HCT116 (cell line): ENCODE results near the gene TMEM45B. TPM values are rescaled to one million over a fixed set of nuclear protein-coding genes. Genes with fewer than 3 reads are reported as not detected.
A peak's percentile ranks its signal among the peaks of the same experiment; 100 is the strongest.

Experiments
- ATAC-seq: fragments of 200-7000 bp; cut with Tn5 transposase; 2 replicates; pipeline ENCODE4 v1.9.1; 2020; ENCODE audit warnings: mild to moderate bottlenecking, moderate library complexity
- BruUV-seq: library from RNA; stranded (reverse); fragments of 400-500 nt; replicated peaks from 2 replicates; lab custom pipeline; 2021; lab: Mats Ljungman, UMichigan
- CTCF ChIA-PET: fragments of 300-600 bp; sonication (Branson Sonifier 250); formaldehyde crosslinking; loops from one replicate; lab custom pipeline; 2021; ENCODE audit warnings: antibody characterized with exemption; lab: Charles Lee
- POLR2A ChIA-PET: fragments of 300-600, 350-600 bp; sonication (Branson Sonifier 250); formaldehyde crosslinking; loops from one replicate; lab custom pipeline; 2021; ENCODE audit warnings: antibody characterized with exemption; lab: Charles Lee
- RAD21 ChIA-PET, 2 experiments: fragments of 300-600 bp; sonication (Branson Sonifier 250); formaldehyde crosslinking; loops; one replicate each; lab custom pipeline; 2023; ENCODE audit warnings: low total read pairs in 2 of 2; ENCODE audit not compliant: uncharacterized antibody in 2 of 2, unreplicated experiment in 2 of 2, low non-redundant PET in 1 of 2; lab: Charles Lee
- DNase-seq: peaks from one replicate; pipeline ENCODE4 v3.0.0-alpha.2; 2010; ENCODE audit warnings: low read depth, low spot score
- H2AFZ ChIP-seq: fragments of 200-600 bp; shearing (Covaris generic), sonication (generic); 2 replicates; pipeline ENCODE4 v1.6.1; 2017; ENCODE audit warnings: low read depth, mixed run types, mixed read lengths, antibody characterized with exemption, low read length; ENCODE audit not compliant: poor library complexity, severe bottlenecking
- H3K27ac ChIP-seq: 2 replicates; pipeline ENCODE4 v1.5.1; 2012; ENCODE audit warnings: low read depth, low read length
- H3K27me3 ChIP-seq: fragments of 200-600 bp; sonication (generic); 2 replicates; pipeline ENCODE4 v1.6.1; 2016; ENCODE audit warnings: mixed run types, low read length, mixed read lengths; ENCODE audit not compliant: insufficient read depth
- H3K36me3 ChIP-seq, 2 experiments: fragments of 200-500 bp in 1 of 2; fragments of 200-600 bp in 1 of 2; sonication (Bioruptor generic) in 1 of 2; sonication (generic) in 1 of 2; 2 replicates each; pipeline versions ENCODE4 v1.5.1 to v1.6.1; 2014 to 2016; ENCODE audit warnings: low read length in 2 of 2, inconsistent platforms in 1 of 2, mixed read lengths in 1 of 2, mixed run types in 1 of 2; ENCODE audit not compliant: insufficient read depth in 2 of 2, control insufficient read depth in 1 of 2
- H3K4me1 ChIP-seq, 2 experiments: fragments of 200-600 bp in 1 of 2; sonication (generic) in 1 of 2; 2 replicates each; pipeline versions ENCODE4 v1.5.1 to v1.6.1; 2012 to 2017; ENCODE audit warnings: low read length in 2 of 2, inconsistent platforms in 1 of 2, mild to moderate bottlenecking in 1 of 2, mixed read lengths in 1 of 2, mixed run types in 1 of 2, moderate library complexity in 1 of 2; ENCODE audit not compliant: insufficient read depth in 2 of 2, control insufficient read depth in 1 of 2
- H3K4me2 ChIP-seq: fragments of 200-600 bp; sonication (generic); 2 replicates; pipeline ENCODE4 v1.6.1; 2017; ENCODE audit warnings: mixed run types, low read length, mixed read lengths
- H3K4me3 ChIP-seq, 2 experiments: fragments of 200-600 bp in 1 of 2; sonication (generic) in 1 of 2; replicated peaks in 1 of 2; 2 replicates each; pipeline ENCODE4 v1.5.1; 2011 to 2016; ENCODE audit warnings: low read length in 2 of 2, control low read depth in 1 of 2, low read depth in 1 of 2, mild to moderate bottlenecking in 1 of 2, mixed read lengths in 1 of 2, mixed run types in 1 of 2
- H3K79me2 ChIP-seq: fragments of 200-600 bp; sonication (generic); 2 replicates; pipeline ENCODE4 v1.6.1; 2017; ENCODE audit warnings: mild to moderate bottlenecking, mixed run types, low read length, moderate library complexity, mixed read lengths; ENCODE audit not compliant: insufficient read depth
- H3K9ac ChIP-seq: fragments of 200-600 bp; sonication (generic); 2 replicates; pipeline ENCODE4 v1.6.1; 2016; ENCODE audit warnings: low read length, mixed read lengths
- H3K9me2 ChIP-seq: fragments of 200-600 bp; sonication (generic), shearing (Covaris generic); 2 replicates; pipeline ENCODE4 v1.6.1; 2017; ENCODE audit warnings: mixed run types, mild to moderate bottlenecking, moderate library complexity; ENCODE audit not compliant: insufficient read depth
- H3K9me3 ChIP-seq, 2 experiments: fragments of 200-500 bp in 1 of 2; fragments of 200-600 bp in 1 of 2; sonication (Bioruptor generic) in 1 of 2; sonication (generic) in 1 of 2; 2 replicates each; pipeline ENCODE4 v1.6.1; 2014 to 2017; ENCODE audit warnings: low read length in 2 of 2, mixed read lengths in 2 of 2, inconsistent platforms in 1 of 2, low read depth in 1 of 2, mild to moderate bottlenecking in 1 of 2, mixed run types in 1 of 2, moderate library complexity in 1 of 2; ENCODE audit not compliant: control insufficient read depth in 1 of 2, insufficient read depth in 1 of 2
- H4K20me1 ChIP-seq: fragments of 200-600 bp; sonication (generic), shearing (Covaris generic); 2 replicates; pipeline ENCODE4 v1.6.1; 2017; ENCODE audit warnings: mixed run types, mild to moderate bottlenecking, moderate library complexity; ENCODE audit not compliant: insufficient read depth
- CBX3 ChIP-seq: IDR thresholded peaks from 2 replicates; pipeline ENCODE4 v1.6.1; 2012; ENCODE audit warnings: low read depth
- CEBPB ChIP-seq: IDR thresholded peaks from 2 replicates; pipeline ENCODE4 v1.6.1; 2012; ENCODE audit warnings: low read depth
- EZH2 ChIP-seq: fragments of 200-600 bp; sonication (generic); IDR thresholded peaks from 2 replicates; pipeline ENCODE4 v1.6.1; 2017; ENCODE audit warnings: antibody characterized with exemption, mixed run types
- POLR2AphosphoS5 ChIP-seq: IDR thresholded peaks from 2 replicates; pipeline ENCODE4 v1.6.1; 2011; ENCODE audit warnings: mild to moderate bottlenecking, low read depth, low read length, moderate library complexity
- SIN3A ChIP-seq: IDR thresholded peaks from 2 replicates; pipeline ENCODE4 v1.6.1; 2012; ENCODE audit warnings: low read depth
- TCF7L2 ChIP-seq: IDR thresholded peaks from 2 replicates; pipeline ENCODE4 v1.7.0; 2011; ENCODE audit warnings: borderline replicate concordance, inconsistent platforms; ENCODE audit not compliant: insufficient read depth, insufficient read length; ENCODE audit errors: extremely low read depth
- YY1 ChIP-seq: IDR thresholded peaks from 2 replicates; pipeline ENCODE4 v1.6.1; 2011; ENCODE audit warnings: low read length, low read depth, moderate library complexity, mild to moderate bottlenecking; ENCODE audit not compliant: insufficient replicate concordance; ENCODE audit errors: extremely low read depth
- ZBTB33 ChIP-seq: IDR thresholded peaks from 2 replicates; pipeline ENCODE4 v1.6.1; 2011; ENCODE audit warnings: mild to moderate bottlenecking, low read length, moderate library complexity; ENCODE audit not compliant: insufficient replicate concordance; ENCODE audit errors: extremely low read depth
- ZFX ChIP-seq: fragments of 450-650 bp; IDR thresholded peaks from 2 replicates; pipeline ENCODE4 v1.6.1; 2017
- intact Hi-C: fragments of 100-400 bp; cut with micrococcal nuclease; formaldehyde crosslinking; loops from 2 replicates; pipeline ENCODE4 v1.10.0; 2022
- total RNA-seq: library from RNA; stranded (reverse); gene quantifications from one replicate; pipeline ENCODE4 v1.2.1, GENCODE V29; 2021; ENCODE audit not compliant: unreplicated experiment
- TF ChIP-seq, protein P1 (sequence below): IDR thresholded peaks from 2 replicates; pipeline ENCODE4 v1.6.1; 2012
- TF ChIP-seq, protein P2 (sequence below): IDR thresholded peaks from 2 replicates; pipeline ENCODE4 v1.6.1; 2012; ENCODE audit warnings: low read depth

The TMEM45B gene
- total RNA-seq, 1 experiment from 2014 or later, result not detected

- BruUV-seq, result no TSS peak
- H3K27ac ChIP-seq, result no peak overlapping the region
- peak; percentile 49 for ATAC-seq
- DNase-seq, result no peak
- no peak for TF ChIP-seq TCF7L2
- TF ChIP-seq POLR2AphosphoS5, result no peak
- no peak for TF ChIP-seq ZBTB33
- no peak for TF ChIP-seq ZFX
- no peak for TF ChIP-seq SIN3A
- TF ChIP-seq CBX3, result no peak
- H3K4me3 ChIP-seq, result no peak overlapping the region
- ChIA-PET RAD21 (no interaction called here), CTCF (no interaction called here), POLR2A (interaction anchor here (1.3 kb wide), 1 partner anchor 14 kb away, joined by 3 read pairs; no protein-coding TSS in a partner anchor)
- no peaks in the 10 kb centered on the region for H3K27me3 ChIP-seq
- H3K4me2 ChIP-seq, result no peak overlapping the region
- H3K79me2 ChIP-seq, result no peaks in the 10 kb centered on the region
- H4K20me1 ChIP-seq, result no peaks in the 10 kb centered on the region
- H3K9me3 ChIP-seq, result no peaks in the 10 kb centered on the region
- no peaks in the 10 kb centered on the region for H3K9me2 ChIP-seq
- H3K4me1 ChIP-seq, result no peaks in the 10 kb centered on the region
- no peaks in the 10 kb centered on the region for H3K36me3 ChIP-seq
- no peak overlapping the region for H3K9ac ChIP-seq
- no peak overlapping the region for H2AFZ ChIP-seq
- intact Hi-C loops, result no loop called here
Measured at GRCh38 chr11:129814244-129815014, 1.2 kb upstream of the TMEM45B start.

DNA sequence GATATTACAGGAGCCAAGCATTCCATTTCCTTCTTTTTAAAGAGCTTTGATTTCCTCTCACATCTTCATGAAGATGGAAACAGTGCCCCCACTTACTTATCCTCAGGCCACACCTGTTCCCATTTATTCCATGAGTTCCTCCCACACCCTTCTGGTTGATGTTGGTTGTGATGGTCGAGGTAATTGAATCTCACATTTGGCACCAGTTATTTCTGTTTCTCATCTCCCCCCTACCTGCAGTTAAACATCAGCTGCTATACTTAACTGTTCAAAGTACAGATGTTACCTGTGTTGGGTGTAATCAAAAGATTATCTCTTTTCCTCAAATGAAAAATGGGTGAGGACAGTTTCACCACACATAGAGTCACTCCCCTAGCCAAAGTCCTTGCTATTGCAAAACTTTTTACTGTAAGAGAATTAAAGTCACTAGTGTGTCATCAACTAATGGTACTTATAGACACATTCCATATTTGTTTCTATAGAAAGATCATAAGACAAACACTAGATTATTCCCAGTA is 1.9 kb downstream of the TMEM45B start:
- BruUV-seq, result no TSS peak
- H3K4me3 ChIP-seq, result no peak overlapping the region
- no peaks in the 10 kb centered on the region for H3K4me1 ChIP-seq
- H3K27me3 ChIP-seq, result no peaks in the 10 kb centered on the region
- no peak for DNase-seq
- H3K9me2 ChIP-seq, result no peaks in the 10 kb centered on the region
- no peak for ATAC-seq
- intact Hi-C loops, result no loop called here
- no peak overlapping the region for H2AFZ ChIP-seq
- no peaks in the 10 kb centered on the region for H3K9me3 ChIP-seq
- CTCF ChIA-PET, result no interaction called here
- POLR2A ChIA-PET, result no interaction called here
- no peak overlapping the region for H3K27ac ChIP-seq
- no peak overlapping the region for H3K9ac ChIP-seq
- H3K4me2 ChIP-seq, result no peak overlapping the region
- RAD21 ChIA-PET, result no interaction called here
- no peaks in the 10 kb centered on the region for H4K20me1 ChIP-seq
- no peaks in the 10 kb centered on the region for H3K79me2 ChIP-seq
- H3K36me3 ChIP-seq, result no peaks in the 10 kb centered on the region
- TF ChIP-seq YY1 (no peak), CEBPB (no peak), EZH2 (no peak)
- TF ChIP-seq, protein P1, sequence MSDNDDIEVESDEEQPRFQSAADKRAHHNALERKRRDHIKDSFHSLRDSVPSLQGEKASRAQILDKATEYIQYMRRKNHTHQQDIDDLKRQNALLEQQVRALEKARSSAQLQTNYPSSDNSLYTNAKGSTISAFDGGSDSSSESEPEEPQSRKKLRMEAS, result no peak
- TF ChIP-seq, protein P2, sequence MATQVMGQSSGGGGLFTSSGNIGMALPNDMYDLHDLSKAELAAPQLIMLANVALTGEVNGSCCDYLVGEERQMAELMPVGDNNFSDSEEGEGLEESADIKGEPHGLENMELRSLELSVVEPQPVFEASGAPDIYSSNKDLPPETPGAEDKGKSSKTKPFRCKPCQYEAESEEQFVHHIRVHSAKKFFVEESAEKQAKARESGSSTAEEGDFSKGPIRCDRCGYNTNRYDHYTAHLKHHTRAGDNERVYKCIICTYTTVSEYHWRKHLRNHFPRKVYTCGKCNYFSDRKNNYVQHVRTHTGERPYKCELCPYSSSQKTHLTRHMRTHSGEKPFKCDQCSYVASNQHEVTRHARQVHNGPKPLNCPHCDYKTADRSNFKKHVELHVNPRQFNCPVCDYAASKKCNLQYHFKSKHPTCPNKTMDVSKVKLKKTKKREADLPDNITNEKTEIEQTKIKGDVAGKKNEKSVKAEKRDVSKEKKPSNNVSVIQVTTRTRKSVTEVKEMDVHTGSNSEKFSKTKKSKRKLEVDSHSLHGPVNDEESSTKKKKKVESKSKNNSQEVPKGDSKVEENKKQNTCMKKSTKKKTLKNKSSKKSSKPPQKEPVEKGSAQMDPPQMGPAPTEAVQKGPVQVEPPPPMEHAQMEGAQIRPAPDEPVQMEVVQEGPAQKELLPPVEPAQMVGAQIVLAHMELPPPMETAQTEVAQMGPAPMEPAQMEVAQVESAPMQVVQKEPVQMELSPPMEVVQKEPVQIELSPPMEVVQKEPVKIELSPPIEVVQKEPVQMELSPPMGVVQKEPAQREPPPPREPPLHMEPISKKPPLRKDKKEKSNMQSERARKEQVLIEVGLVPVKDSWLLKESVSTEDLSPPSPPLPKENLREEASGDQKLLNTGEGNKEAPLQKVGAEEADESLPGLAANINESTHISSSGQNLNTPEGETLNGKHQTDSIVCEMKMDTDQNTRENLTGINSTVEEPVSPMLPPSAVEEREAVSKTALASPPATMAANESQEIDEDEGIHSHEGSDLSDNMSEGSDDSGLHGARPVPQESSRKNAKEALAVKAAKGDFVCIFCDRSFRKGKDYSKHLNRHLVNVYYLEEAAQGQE, result no peak
